HepG2 (cell line): ENCODE data around the gene HSPB6. TPM values are rescaled to one million over a fixed set of nuclear protein-coding genes. Genes with fewer than 3 reads are reported as not detected.

ENCODE experiments used
- ETV6 ChIP-seq: sonication (generic); formaldehyde crosslinking; conservative IDR thresholded peaks from 2 replicates; pipeline ENCODE4 v1.4.0; 2020; ENCODE audit warnings: missing genetic modification reagents
- FOXK1 ChIP-seq: sonication (generic); formaldehyde crosslinking; IDR thresholded peaks from 2 replicates; pipeline ENCODE4 v1.4.0; 2020; ENCODE audit warnings: low read depth, missing genetic modification reagents, borderline replicate concordance
- MAFF ChIP-seq: IDR thresholded peaks from 2 replicates; pipeline ENCODE4 v1.6.1; 2011; ENCODE audit warnings: low read depth, low read length, improper control_type of control experiment
- MED1 ChIP-seq: sonication (generic); formaldehyde crosslinking; IDR thresholded peaks from 2 replicates; pipeline ENCODE4 v1.4.0; 2020; ENCODE audit warnings: missing genetic modification reagents
- MEF2D ChIP-seq: sonication (generic); formaldehyde crosslinking; IDR thresholded peaks from 2 replicates; pipeline ENCODE4 v1.5.1; 2020; ENCODE audit warnings: mild to moderate bottlenecking, missing genetic modification reagents
- NR3C1 ChIP-seq: sonication (generic); formaldehyde crosslinking; IDR thresholded peaks from 2 replicates; pipeline ENCODE4 v1.4.0; 2020; ENCODE audit warnings: missing genetic modification reagents
- SNAPC2 ChIP-seq: sonication (generic); formaldehyde crosslinking; IDR thresholded peaks from 2 replicates; pipeline ENCODE4 v1.8.1; 2022; ENCODE audit warnings: mild to moderate bottlenecking, missing genetic modification reagents
- ZBTB42 ChIP-seq: sonication (generic); formaldehyde crosslinking; IDR thresholded peaks from 2 replicates; pipeline ENCODE4 v1.5.0; 2020; ENCODE audit warnings: mild to moderate bottlenecking, missing genetic modification reagents
- ZFP82 ChIP-seq: sonication (generic); formaldehyde crosslinking; IDR thresholded peaks from 2 replicates; pipeline ENCODE4 v1.5.1; 2020; ENCODE audit warnings: mild to moderate bottlenecking, missing genetic modification reagents, borderline replicate concordance
- ZNF282 ChIP-seq: fragments of 450-650 bp; IDR thresholded peaks from 2 replicates; pipeline ENCODE4 v1.6.1; 2018; ENCODE audit not compliant: partially characterized antibody
- ZNF546 ChIP-seq: sonication (generic); formaldehyde crosslinking; conservative IDR thresholded peaks from 2 replicates; pipeline ENCODE4 v1.8.1; 2023; ENCODE audit warnings: mild to moderate bottlenecking, missing genetic modification reagents
- polyA plus RNA-seq, 8 experiments: library from polyadenylated mRNA; depleted of rRNA in 3 of 8; stranded (reverse) in 7 of 8; unstranded in 1 of 8; fragments of >200 nt; fragmentation: Illumina TruSeq in 4 of 8; extraction: Trizol in 4 of 8; gene quantifications; 2 replicates each; pipeline versions ENCODE4 v1.2.1 to v1.2.3, GENCODE V29; 2011 to 2016; ENCODE audit warnings: low read depth in 4 of 8, missing spikeins in 1 of 8, mixed read lengths in 1 of 8; ENCODE audit not compliant: insufficient read depth in 1 of 8
- total RNA-seq, 5 experiments: library from RNA; depleted of rRNA; stranded (reverse); fragments of >200 nt; fragmentation: Illumina TruSeq; extraction: Trizol; gene quantifications; 2 replicates each; pipeline ENCODE4 v1.2.3, GENCODE V29; 2016; ENCODE audit warnings: low read depth in 1 of 5
- TF ChIP-seq, protein P1 (sequence below): sonication (generic); formaldehyde crosslinking; IDR thresholded peaks from 2 replicates; pipeline ENCODE4 v1.8.1; 2023; ENCODE audit warnings: mild to moderate bottlenecking, missing genetic modification reagents
- TF ChIP-seq, protein P2 (sequence below): IDR thresholded peaks from 2 replicates; pipeline ENCODE4 v1.6.1; 2016; ENCODE audit warnings: low read depth, missing genetic modification reagents, missing compliant biosample characterization
- TF ChIP-seq, protein P3 (sequence below): sonication (generic); formaldehyde crosslinking; IDR thresholded peaks from 2 replicates; pipeline ENCODE4 v1.4.0; 2020; ENCODE audit warnings: mild to moderate bottlenecking, missing genetic modification reagents, borderline replicate concordance
- TF ChIP-seq, protein P4 (sequence below): sonication (generic); formaldehyde crosslinking; IDR thresholded peaks from 2 replicates; pipeline ENCODE4 v1.5.0; 2020; ENCODE audit warnings: missing genetic modification reagents

HSPB6 gene
- total and polyA plus RNA-seq, 2 of the 13 experiments (the other 11 are each of a cell fraction or from before 2014, with no cell fraction given) = 0.18 TPM; not detected in 1

DNA sequence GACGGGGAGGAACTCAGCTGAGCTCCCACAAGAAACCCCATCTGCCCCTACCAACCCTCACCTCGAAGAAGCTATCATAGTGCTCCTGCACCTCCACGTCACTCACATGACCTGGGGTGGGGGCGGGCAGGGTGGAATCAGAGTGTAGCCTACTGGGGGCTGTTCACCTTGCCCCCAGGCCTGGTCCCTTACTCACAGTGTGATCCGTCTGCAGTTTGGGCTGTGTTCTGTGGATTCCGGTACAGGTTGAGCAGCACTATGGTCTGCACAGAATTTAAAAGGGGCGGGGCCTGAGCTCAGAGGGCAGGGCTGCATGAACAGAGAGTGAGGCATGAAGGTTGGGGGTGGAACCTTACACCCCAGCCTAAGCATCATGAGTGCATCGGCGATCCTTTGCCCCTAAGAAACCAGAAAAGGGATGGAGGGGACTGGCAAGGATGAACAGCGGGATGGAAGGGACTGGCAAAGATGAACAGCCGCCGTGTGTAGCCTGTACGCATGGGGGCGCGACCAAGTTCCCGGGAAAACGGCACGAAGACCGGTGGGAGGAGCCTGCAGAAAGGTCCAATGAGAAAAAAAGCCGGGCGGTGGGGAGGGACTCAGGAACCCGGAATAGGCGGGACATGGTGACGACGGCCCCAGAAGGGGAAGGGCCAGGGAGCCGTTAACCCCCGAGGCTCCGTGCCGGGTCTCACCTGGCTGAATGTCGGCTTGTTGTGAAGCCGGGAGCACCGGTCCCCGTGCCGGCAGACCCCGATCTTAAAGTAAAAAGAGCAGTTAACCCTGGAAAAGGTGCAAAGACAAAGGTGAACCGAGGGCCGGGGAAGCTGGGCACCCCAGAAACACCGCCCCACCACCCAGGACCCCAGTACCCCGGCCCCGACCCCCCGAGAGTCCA lies 12.2 kb downstream of the HSPB6 start (continued):
- TF ChIP-seq, protein P1, sequence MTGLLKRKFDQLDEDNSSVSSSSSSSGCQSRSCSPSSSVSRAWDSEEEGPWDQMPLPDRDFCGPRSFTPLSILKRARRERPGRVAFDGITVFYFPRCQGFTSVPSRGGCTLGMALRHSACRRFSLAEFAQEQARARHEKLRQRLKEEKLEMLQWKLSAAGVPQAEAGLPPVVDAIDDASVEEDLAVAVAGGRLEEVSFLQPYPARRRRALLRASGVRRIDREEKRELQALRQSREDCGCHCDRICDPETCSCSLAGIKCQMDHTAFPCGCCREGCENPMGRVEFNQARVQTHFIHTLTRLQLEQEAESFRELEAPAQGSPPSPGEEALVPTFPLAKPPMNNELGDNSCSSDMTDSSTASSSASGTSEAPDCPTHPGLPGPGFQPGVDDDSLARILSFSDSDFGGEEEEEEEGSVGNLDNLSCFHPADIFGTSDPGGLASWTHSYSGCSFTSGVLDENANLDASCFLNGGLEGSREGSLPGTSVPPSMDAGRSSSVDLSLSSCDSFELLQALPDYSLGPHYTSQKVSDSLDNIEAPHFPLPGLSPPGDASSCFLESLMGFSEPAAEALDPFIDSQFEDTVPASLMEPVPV (CRISPR knock-in tag) = no peak
- no peak for TF ChIP-seq NR3C1 (CRISPR knock-in tag)
- TF ChIP-seq MED1 (CRISPR knock-in tag) = no peak; the same call in 1 of the 2 replicates
- TF ChIP-seq ZFP82 (CRISPR knock-in tag) = no peak
- TF ChIP-seq ZNF546 = no peak
- TF ChIP-seq ZBTB42 (CRISPR knock-in tag) = no peak
- no peak for TF ChIP-seq MEF2D (CRISPR knock-in tag)
- no peak for TF ChIP-seq ZNF282
- TF ChIP-seq, protein P2, sequence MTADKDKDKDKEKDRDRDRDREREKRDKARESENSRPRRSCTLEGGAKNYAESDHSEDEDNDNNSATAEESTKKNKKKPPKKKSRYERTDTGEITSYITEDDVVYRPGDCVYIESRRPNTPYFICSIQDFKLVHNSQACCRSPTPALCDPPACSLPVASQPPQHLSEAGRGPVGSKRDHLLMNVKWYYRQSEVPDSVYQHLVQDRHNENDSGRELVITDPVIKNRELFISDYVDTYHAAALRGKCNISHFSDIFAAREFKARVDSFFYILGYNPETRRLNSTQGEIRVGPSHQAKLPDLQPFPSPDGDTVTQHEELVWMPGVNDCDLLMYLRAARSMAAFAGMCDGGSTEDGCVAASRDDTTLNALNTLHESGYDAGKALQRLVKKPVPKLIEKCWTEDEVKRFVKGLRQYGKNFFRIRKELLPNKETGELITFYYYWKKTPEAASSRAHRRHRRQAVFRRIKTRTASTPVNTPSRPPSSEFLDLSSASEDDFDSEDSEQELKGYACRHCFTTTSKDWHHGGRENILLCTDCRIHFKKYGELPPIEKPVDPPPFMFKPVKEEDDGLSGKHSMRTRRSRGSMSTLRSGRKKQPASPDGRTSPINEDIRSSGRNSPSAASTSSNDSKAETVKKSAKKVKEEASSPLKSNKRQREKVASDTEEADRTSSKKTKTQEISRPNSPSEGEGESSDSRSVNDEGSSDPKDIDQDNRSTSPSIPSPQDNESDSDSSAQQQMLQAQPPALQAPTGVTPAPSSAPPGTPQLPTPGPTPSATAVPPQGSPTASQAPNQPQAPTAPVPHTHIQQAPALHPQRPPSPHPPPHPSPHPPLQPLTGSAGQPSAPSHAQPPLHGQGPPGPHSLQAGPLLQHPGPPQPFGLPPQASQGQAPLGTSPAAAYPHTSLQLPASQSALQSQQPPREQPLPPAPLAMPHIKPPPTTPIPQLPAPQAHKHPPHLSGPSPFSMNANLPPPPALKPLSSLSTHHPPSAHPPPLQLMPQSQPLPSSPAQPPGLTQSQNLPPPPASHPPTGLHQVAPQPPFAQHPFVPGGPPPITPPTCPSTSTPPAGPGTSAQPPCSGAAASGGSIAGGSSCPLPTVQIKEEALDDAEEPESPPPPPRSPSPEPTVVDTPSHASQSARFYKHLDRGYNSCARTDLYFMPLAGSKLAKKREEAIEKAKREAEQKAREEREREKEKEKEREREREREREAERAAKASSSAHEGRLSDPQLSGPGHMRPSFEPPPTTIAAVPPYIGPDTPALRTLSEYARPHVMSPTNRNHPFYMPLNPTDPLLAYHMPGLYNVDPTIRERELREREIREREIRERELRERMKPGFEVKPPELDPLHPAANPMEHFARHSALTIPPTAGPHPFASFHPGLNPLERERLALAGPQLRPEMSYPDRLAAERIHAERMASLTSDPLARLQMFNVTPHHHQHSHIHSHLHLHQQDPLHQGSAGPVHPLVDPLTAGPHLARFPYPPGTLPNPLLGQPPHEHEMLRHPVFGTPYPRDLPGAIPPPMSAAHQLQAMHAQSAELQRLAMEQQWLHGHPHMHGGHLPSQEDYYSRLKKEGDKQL (CRISPR knock-in tag) = no peak
- no peak for TF ChIP-seq FOXK1 (CRISPR knock-in tag)
- no peak for TF ChIP-seq ETV6 (CRISPR knock-in tag)
- TF ChIP-seq, protein P3, sequence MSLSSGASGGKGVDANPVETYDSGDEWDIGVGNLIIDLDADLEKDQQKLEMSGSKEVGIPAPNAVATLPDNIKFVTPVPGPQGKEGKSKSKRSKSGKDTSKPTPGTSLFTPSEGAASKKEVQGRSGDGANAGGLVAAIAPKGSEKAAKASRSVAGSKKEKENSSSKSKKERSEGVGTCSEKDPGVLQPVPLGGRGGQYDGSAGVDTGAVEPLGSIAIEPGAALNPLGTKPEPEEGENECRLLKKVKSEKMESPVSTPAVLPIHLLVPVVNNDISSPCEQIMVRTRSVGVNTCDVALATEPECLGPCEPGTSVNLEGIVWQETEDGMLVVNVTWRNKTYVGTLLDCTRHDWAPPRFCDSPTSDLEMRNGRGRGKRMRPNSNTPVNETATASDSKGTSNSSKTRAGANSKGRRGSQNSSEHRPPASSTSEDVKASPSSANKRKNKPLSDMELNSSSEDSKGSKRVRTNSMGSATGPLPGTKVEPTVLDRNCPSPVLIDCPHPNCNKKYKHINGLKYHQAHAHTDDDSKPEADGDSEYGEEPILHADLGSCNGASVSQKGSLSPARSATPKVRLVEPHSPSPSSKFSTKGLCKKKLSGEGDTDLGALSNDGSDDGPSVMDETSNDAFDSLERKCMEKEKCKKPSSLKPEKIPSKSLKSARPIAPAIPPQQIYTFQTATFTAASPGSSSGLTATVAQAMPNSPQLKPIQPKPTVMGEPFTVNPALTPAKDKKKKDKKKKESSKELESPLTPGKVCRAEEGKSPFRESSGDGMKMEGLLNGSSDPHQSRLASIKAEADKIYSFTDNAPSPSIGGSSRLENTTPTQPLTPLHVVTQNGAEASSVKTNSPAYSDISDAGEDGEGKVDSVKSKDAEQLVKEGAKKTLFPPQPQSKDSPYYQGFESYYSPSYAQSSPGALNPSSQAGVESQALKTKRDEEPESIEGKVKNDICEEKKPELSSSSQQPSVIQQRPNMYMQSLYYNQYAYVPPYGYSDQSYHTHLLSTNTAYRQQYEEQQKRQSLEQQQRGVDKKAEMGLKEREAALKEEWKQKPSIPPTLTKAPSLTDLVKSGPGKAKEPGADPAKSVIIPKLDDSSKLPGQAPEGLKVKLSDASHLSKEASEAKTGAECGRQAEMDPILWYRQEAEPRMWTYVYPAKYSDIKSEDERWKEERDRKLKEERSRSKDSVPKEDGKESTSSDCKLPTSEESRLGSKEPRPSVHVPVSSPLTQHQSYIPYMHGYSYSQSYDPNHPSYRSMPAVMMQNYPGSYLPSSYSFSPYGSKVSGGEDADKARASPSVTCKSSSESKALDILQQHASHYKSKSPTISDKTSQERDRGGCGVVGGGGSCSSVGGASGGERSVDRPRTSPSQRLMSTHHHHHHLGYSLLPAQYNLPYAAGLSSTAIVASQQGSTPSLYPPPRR (CRISPR knock-in tag) = no peak
- no peak for TF ChIP-seq MAFF
- no peak for TF ChIP-seq SNAPC2 (CRISPR knock-in tag)
- TF ChIP-seq, protein P4, sequence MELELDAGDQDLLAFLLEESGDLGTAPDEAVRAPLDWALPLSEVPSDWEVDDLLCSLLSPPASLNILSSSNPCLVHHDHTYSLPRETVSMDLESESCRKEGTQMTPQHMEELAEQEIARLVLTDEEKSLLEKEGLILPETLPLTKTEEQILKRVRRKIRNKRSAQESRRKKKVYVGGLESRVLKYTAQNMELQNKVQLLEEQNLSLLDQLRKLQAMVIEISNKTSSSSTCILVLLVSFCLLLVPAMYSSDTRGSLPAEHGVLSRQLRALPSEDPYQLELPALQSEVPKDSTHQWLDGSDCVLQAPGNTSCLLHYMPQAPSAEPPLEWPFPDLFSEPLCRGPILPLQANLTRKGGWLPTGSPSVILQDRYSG (CRISPR knock-in tag) = no peak
